Measurements from ENCODE around the gene NUP62.

NUP62 gene

DNA sequence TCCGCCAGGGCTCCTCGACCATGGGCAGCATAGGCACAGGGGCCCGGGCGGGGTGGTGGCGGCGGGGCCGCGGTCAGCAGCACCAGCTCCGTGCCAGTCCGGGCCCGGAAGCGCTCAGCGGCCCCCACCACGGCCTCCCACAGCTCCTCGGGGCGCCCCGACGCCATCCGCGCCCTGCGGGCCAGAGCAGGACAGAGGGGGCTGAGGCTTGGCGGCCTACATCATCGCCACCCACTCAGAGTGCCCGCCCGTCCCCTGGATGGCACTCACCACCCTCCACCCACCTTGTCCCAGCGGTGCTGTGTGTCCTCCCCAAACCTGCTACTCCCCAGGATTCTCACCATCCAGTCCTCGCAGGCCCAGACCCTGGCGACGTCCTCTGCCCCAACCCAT lies 56.2 kb downstream of the NUP62 start:
- no peak overlapping the region for H2AFZ ChIP-seq (ENCODE audit: low read depth, low read length)
- H3K4me1 ChIP-seq (ENCODE audit: insufficient read depth, low read length): peaks cover 47% of the 10 kb centered on the region
- ATAC-seq (ENCODE audit: insufficient read depth, low read depth) (no peak), DNase-seq (no peak)
- no peaks in the 10 kb centered on the region for H3K27me3 ChIP-seq (ENCODE audit: insufficient read depth, low read length, poor library complexity)
- H3K27ac ChIP-seq (ENCODE audit: low read length): no peak overlapping the region
- no peaks in the 10 kb centered on the region for H3K9me3 ChIP-seq (ENCODE audit: insufficient read depth, low read length, severe bottlenecking)
- H3K36me3 ChIP-seq (ENCODE audit: insufficient read depth, low read length): peaks cover 17% of the 10 kb centered on the region
- no peak for TF ChIP-seq EZH2 (IDR thresholded peaks at IDR 0.05; ENCODE audit: borderline replicate concordance, low read depth, low read length, severe bottlenecking)
- TF ChIP-seq, protein P1, sequence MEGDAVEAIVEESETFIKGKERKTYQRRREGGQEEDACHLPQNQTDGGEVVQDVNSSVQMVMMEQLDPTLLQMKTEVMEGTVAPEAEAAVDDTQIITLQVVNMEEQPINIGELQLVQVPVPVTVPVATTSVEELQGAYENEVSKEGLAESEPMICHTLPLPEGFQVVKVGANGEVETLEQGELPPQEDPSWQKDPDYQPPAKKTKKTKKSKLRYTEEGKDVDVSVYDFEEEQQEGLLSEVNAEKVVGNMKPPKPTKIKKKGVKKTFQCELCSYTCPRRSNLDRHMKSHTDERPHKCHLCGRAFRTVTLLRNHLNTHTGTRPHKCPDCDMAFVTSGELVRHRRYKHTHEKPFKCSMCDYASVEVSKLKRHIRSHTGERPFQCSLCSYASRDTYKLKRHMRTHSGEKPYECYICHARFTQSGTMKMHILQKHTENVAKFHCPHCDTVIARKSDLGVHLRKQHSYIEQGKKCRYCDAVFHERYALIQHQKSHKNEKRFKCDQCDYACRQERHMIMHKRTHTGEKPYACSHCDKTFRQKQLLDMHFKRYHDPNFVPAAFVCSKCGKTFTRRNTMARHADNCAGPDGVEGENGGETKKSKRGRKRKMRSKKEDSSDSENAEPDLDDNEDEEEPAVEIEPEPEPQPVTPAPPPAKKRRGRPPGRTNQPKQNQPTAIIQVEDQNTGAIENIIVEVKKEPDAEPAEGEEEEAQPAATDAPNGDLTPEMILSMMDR (IDR thresholded peaks at IDR 0.05; ENCODE audit: borderline replicate concordance, extremely low read depth, low read length, poor library complexity, severe bottlenecking): no peak
- no peak overlapping the region for H3K4me2 ChIP-seq (ENCODE audit: insufficient read depth, low read length)
- H4K20me1 ChIP-seq (ENCODE audit: insufficient read depth, low read length): no peaks in the 10 kb centered on the region; the same call in 1 of the 2 replicates
- peaks cover 28% of the 10 kb centered on the region for H3K79me2 ChIP-seq (ENCODE audit: insufficient read depth, low read length)
- H3K9ac ChIP-seq (ENCODE audit: low read depth, low read length): no peak overlapping the region
- no peak overlapping the region for H3K4me3 ChIP-seq (ENCODE audit: low read depth in 1 of 2, low read length in 2 of 2)

DNA sequence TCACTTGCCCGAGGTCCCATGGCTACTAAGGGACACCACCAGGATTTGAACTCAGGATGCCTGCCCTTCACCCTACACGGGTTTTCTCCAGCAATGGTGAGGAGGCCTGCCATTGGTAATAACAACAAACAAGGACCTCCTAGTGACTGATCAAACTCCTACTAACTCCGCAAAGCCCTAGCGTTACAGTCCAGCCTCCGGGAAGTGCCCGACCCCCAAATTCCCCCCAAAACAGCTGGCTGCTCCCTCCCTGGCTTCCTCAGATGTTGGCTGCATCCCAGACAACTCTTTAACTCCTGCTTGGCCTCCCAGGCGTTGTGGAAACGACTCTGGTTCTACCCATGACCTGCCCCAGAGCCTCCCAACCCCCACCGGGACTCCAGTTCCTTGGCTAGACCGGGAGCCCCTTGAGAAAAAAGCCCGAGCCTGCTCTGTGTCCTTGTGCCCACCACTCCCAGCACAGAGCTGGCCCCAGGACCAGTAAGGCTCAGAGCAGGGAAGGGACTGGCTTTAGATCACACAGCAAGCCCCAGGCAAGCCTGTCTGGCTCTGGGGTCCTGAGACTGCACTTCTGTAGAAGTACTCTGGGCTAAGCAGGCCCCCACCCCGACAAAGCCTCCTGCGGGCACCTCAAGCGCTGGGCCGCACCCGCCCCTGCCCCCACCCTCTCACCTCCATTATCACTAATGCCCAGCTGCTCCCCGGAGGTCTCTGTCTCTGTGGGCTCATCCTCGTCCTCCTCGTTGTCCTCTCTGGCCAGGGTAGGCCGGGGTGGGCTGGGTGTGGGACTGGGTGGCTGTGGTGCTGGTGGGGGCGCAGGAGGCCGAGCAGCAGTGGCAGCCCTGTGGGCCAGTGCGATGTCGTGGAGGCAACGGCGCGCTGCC lies 56.8 kb downstream of the NUP62 start:
- peaks cover 26% of the 10 kb centered on the region for H3K79me2 ChIP-seq (ENCODE audit: insufficient read depth, low read length)
- no peak for TF ChIP-seq EZH2 (IDR thresholded peaks at IDR 0.05; ENCODE audit: borderline replicate concordance, low read depth, low read length, severe bottlenecking)
- TF ChIP-seq, protein P1 (IDR thresholded peaks at IDR 0.05; ENCODE audit: borderline replicate concordance, extremely low read depth, low read length, poor library complexity, severe bottlenecking): no peak
- peaks cover 50% of the 10 kb centered on the region for H3K4me1 ChIP-seq (ENCODE audit: insufficient read depth, low read length)
- ATAC-seq (ENCODE audit: insufficient read depth, low read depth): no peak
- no peak for DNase-seq
- H4K20me1 ChIP-seq (ENCODE audit: insufficient read depth, low read length): no peaks in the 10 kb centered on the region
- H3K4me3 ChIP-seq (ENCODE audit: low read depth in 1 of 2, low read length in 2 of 2): no peak overlapping the region
- H3K27me3 ChIP-seq (ENCODE audit: insufficient read depth, low read length, poor library complexity): no peaks in the 10 kb centered on the region
- H3K4me2 ChIP-seq (ENCODE audit: insufficient read depth, low read length): no peak overlapping the region
- peaks cover 17% of the 10 kb centered on the region for H3K36me3 ChIP-seq (ENCODE audit: insufficient read depth, low read length)
- H3K9me3 ChIP-seq (ENCODE audit: insufficient read depth, low read length, severe bottlenecking): no peaks in the 10 kb centered on the region
- H2AFZ ChIP-seq (ENCODE audit: low read depth, low read length): no peak overlapping the region
- H3K9ac ChIP-seq (ENCODE audit: low read depth, low read length): no peak overlapping the region
- H3K27ac ChIP-seq (ENCODE audit: low read length): no peak overlapping the region

DNA sequence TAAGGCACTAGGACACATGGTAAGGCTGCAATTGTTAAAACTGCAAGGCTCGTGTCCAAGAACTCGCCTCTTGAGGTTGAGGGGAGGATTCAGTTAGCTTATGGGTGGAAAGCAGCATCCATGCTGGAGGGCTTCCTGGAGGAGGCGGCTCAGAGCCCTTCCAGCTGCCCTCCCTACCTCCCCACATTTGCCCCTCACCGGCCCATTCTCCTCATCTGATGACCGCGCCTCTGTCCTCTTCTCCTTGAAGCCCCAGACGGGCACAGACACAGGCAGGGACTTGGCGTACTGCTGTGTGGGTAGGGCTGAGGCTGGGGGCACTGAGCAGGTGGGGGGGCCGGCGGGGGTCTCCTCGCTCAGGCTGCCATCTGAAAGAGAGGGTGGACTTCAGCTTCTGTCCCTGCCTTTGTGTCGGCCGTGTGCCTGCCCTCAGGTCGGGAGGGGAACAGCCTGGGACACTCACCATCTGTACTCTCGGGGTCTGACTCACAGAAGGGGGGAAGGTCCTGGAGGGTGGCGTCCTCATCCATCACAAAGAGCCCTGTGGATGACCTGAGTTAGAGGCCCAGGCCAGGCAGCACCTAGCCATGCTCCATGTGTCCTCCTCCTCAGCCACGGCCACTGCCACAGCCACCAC lies 57.8 kb downstream of the NUP62 start:
- Histone ChIP-seq H3K27me3 (ENCODE audit: insufficient read depth, low read length, poor library complexity) (no peaks in the 10 kb centered on the region), H3K4me3 (ENCODE audit: low read depth in 1 of 2, low read length in 2 of 2) (no peak overlapping the region), H3K79me2 (ENCODE audit: insufficient read depth, low read length) (peaks cover 32% of the 10 kb centered on the region), H3K27ac (ENCODE audit: low read length) (no peak overlapping the region), H4K20me1 (ENCODE audit: insufficient read depth, low read length) (peaks cover 4% of the 10 kb centered on the region; the same call in 1 of the 2 replicates), H3K9me3 (ENCODE audit: insufficient read depth, low read length, severe bottlenecking) (no peaks in the 10 kb centered on the region), H3K9ac (ENCODE audit: low read depth, low read length) (no peak overlapping the region), H3K36me3 (ENCODE audit: insufficient read depth, low read length) (peaks cover 17% of the 10 kb centered on the region), H3K4me1 (ENCODE audit: insufficient read depth, low read length) (peaks cover 54% of the 10 kb centered on the region), H3K4me2 (ENCODE audit: insufficient read depth, low read length) (no peak overlapping the region), H2AFZ (ENCODE audit: low read depth, low read length) (no peak overlapping the region)
- TF ChIP-seq, protein P1 (IDR thresholded peaks at IDR 0.05; ENCODE audit: borderline replicate concordance, extremely low read depth, low read length, poor library complexity, severe bottlenecking): no peak
- no peak for TF ChIP-seq EZH2 (IDR thresholded peaks at IDR 0.05; ENCODE audit: borderline replicate concordance, low read depth, low read length, severe bottlenecking)
- ATAC-seq (ENCODE audit: insufficient read depth, low read depth) (no peak), DNase-seq (no peak)
